K562 (cell line): ENCODE results near the gene SERPIND1. TPM values are rescaled to one million over a fixed set of nuclear protein-coding genes. Genes with fewer than 3 reads are reported as not detected.

Source experiments
- CC2D1A ChIP-seq: fragments of 450-650 bp; IDR thresholded peaks from 2 replicates; pipeline ENCODE4 v1.6.1; 2017; ENCODE audit warnings: mild to moderate bottlenecking
- CHCHD3 ChIP-seq: fragments of 250-450 bp; sonication (Bioruptor Pico); IDR thresholded peaks from 2 replicates; pipeline ENCODE4 v2.1.2; 2022; ENCODE audit warnings: mild to moderate bottlenecking
- CHD4 ChIP-seq: fragments of 200-600 bp; sonication (generic); IDR thresholded peaks from 3 replicates; pipeline ENCODE4 v1.6.1; 2012; ENCODE audit warnings: low read depth, mild to moderate bottlenecking, mixed read lengths, low read length, inconsistent platforms; ENCODE audit not compliant: insufficient read depth, insufficient replicate concordance, poor library complexity, severe bottlenecking
- DPF2 ChIP-seq: fragments of 450-650 bp; IDR thresholded peaks from 2 replicates; pipeline ENCODE4 v1.6.1; 2016
- EGR1 ChIP-seq: fragments of 450-650 bp; conservative IDR thresholded peaks from 2 replicates; pipeline ENCODE4 v1.6.1; 2017; ENCODE audit warnings: mild to moderate bottlenecking
- FOXP1 ChIP-seq: sonication (generic); formaldehyde crosslinking; IDR thresholded peaks from 2 replicates; pipeline ENCODE4 v1.8.0; 2022; ENCODE audit warnings: mild to moderate bottlenecking, missing genetic modification reagents
- HIVEP1 ChIP-seq: fragments of 250-450 bp; sonication (Bioruptor Pico); IDR thresholded peaks from 2 replicates; pipeline ENCODE4 v1.4.0; 2020; ENCODE audit warnings: mild to moderate bottlenecking
- KLF10 ChIP-seq: fragments of 250-450 bp; sonication (Bioruptor Pico); IDR thresholded peaks from 2 replicates; pipeline ENCODE4 v1.6.1; 2021; ENCODE audit warnings: matching md5 sums
- MED1 ChIP-seq: sonication (generic); formaldehyde crosslinking; IDR thresholded peaks from 2 replicates; pipeline ENCODE4 v1.8.1; 2023; ENCODE audit warnings: missing genetic modification reagents, borderline replicate concordance
- NBN ChIP-seq: fragments of 450-650 bp; IDR thresholded peaks from 2 replicates; pipeline ENCODE4 v1.6.1; 2016; ENCODE audit warnings: low read depth, mild to moderate bottlenecking
- POLR3A ChIP-seq: IDR thresholded peaks from 2 replicates; pipeline ENCODE4 v1.6.1; 2011; ENCODE audit warnings: borderline replicate concordance, mild to moderate bottlenecking, moderate library complexity; ENCODE audit not compliant: insufficient read length, insufficient read depth; ENCODE audit errors: extremely low read depth
- PREB ChIP-seq: sonication (generic); formaldehyde crosslinking; IDR thresholded peaks from 2 replicates; pipeline ENCODE4 v1.8.1; 2023; ENCODE audit warnings: mild to moderate bottlenecking, missing genetic modification reagents
- PRPF4 ChIP-seq: fragments of 200-400 bp; formaldehyde crosslinking; IDR thresholded peaks from one replicate; pipeline ENCODE4 v1.6.1; 2017; ENCODE audit warnings: low read length, low read depth, mild to moderate bottlenecking; ENCODE audit not compliant: insufficient read depth, poor library complexity, severe bottlenecking
- PYGO2 ChIP-seq: fragments of 450-650 bp; IDR thresholded peaks from 2 replicates; pipeline ENCODE4 v1.6.1; 2016; ENCODE audit warnings: mild to moderate bottlenecking, missing genetic modification characterization, moderate library complexity, missing compliant biosample characterization
- RCOR1 ChIP-seq, 2 experiments: IDR thresholded peaks; 2 replicates each; pipeline ENCODE4 v1.6.1; 2012; ENCODE audit warnings: low read depth in 2 of 2, low read length in 2 of 2, borderline replicate concordance in 1 of 2, improper control_type of control experiment in 1 of 2
- SP2 ChIP-seq: IDR thresholded peaks from 2 replicates; pipeline ENCODE4 v1.6.1; 2011; ENCODE audit warnings: mild to moderate bottlenecking, low read depth, low read length, moderate library complexity; ENCODE audit not compliant: poor library complexity, severe bottlenecking; ENCODE audit errors: extremely low read depth
- TRIM25 ChIP-seq: fragments of 450-650 bp; IDR thresholded peaks from 2 replicates; pipeline ENCODE4 v1.7.0; 2016; ENCODE audit warnings: borderline replicate concordance
- U2AF1 ChIP-seq: fragments of 200-400 bp; formaldehyde crosslinking; optimal IDR thresholded peaks from 2 replicates; pipeline ENCODE3; 2017; ENCODE audit warnings: mild to moderate bottlenecking, low read depth, low read length, moderate library complexity
- ZFP1 ChIP-seq: fragments of 450-650 bp; formaldehyde crosslinking; IDR thresholded peaks from 2 replicates; pipeline ENCODE4 v1.4.0; 2020; ENCODE audit warnings: mild to moderate bottlenecking, mixed read lengths
- ZNF140 ChIP-seq: fragments of 250-450 bp; sonication (Bioruptor Pico); IDR thresholded peaks from 2 replicates; pipeline ENCODE4 v1.8.0; 2021; ENCODE audit warnings: moderate library complexity, mild to moderate bottlenecking, inconsistent platforms
- ZNF311 ChIP-seq: fragments of 250-450 bp; sonication (Bioruptor Pico); IDR thresholded peaks from 2 replicates; pipeline ENCODE4 v1.4.0; 2020; ENCODE audit warnings: mild to moderate bottlenecking, moderate library complexity
- polyA plus RNA-seq, 8 experiments: library from polyadenylated mRNA; depleted of rRNA in 4 of 8; stranded (reverse) in 5 of 8; unstranded in 3 of 8; fragments of >200 nt; fragmentation: Nextera tagmentation in 2 of 8; fragmentation: Illumina TruSeq in 1 of 8; extraction: Ambion mirVana in 2 of 8; extraction: Trizol in 1 of 8; gene quantifications; 2 replicates each; pipeline versions ENCODE4 v1.2.1 to v1.2.3, GENCODE V29; 2011 to 2014; ENCODE audit warnings: inconsistent platforms in 1 of 8, missing spikeins in 1 of 8
- total RNA-seq, 7 experiments: library from RNA; depleted of rRNA in 6 of 7; stranded (reverse); fragments of >200 nt in 6 of 7; fragmentation: Illumina TruSeq in 2 of 7; extraction: Trizol in 2 of 7; gene quantifications; 2 replicates each; pipeline versions ENCODE4 v1.2.1 to v1.2.3, GENCODE V29; 2011 to 2021; ENCODE audit warnings: low replicate concordance in 1 of 7
- TF ChIP-seq, protein P1 (sequence below), 2 experiments: fragments of 250-450 bp in 1 of 2; fragments of 450-650 bp in 1 of 2; sonication (Bioruptor Pico) in 1 of 2; IDR thresholded peaks; 2 replicates each; pipeline versions ENCODE4 v1.6.1 to v1.8.0; 2016 to 2021; ENCODE audit warnings: mild to moderate bottlenecking in 2 of 2, moderate library complexity in 2 of 2, missing compliant biosample characterization in 1 of 2, missing genetic modification characterization in 1 of 2
- TF ChIP-seq, protein P2 (sequence below): fragments of 250-450 bp; sonication (Bioruptor Pico); IDR thresholded peaks from 2 replicates; pipeline ENCODE4 v1.5.0; 2021; ENCODE audit warnings: mild to moderate bottlenecking, borderline replicate concordance

The SERPIND1 gene
- total and polyA plus RNA-seq, 9 of the 15 experiments (the other 6 are each of a cell fraction or from before 2014, with no cell fraction given), result 0.04 to 0.11 (median 0.09) TPM; not detected in 6

- TF ChIP-seq MED1 (CRISPR knock-in tag) (no peak), NBN (no peak), PYGO2 (tag) (no peak), HIVEP1 (CRISPR knock-in tag) (no peak), TRIM25 (0 out of 2 replicates have a peak, but pooled peaks have one; percentile 59), EGR1 (no peak), ZNF140 (no peak), POLR3A (no peak), PRPF4 (no peak), RCOR1 (IDR thresholded peaks at IDR 0.05; ENCODE audit: borderline replicate concordance in 1 of 2, low read depth in 2 of 2, low read length in 2 of 2) (no peak), CHD4 (no peak), CC2D1A (no peak), KLF10 (CRISPR knock-in tag) (no peak), ZNF311 (CRISPR knock-in tag) (no peak), CHCHD3 (CRISPR knock-in tag) (no peak), FOXP1 (CRISPR knock-in tag) (no peak), DPF2 (no peak), U2AF1 (no peak), SP2 (no peak), ZFP1 (no peak), PREB (no peak)
- TF ChIP-seq, protein P1, sequence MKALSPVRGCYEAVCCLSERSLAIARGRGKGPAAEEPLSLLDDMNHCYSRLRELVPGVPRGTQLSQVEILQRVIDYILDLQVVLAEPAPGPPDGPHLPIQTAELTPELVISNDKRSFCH (CRISPR knock-in tag; IDR thresholded peaks at IDR 0.05), result no peak
- TF ChIP-seq, protein P1 (tag; IDR thresholded peaks at IDR 0.05), result peak; percentile 51; the same call in 1 of the 2 replicates
- TF ChIP-seq, protein P2, sequence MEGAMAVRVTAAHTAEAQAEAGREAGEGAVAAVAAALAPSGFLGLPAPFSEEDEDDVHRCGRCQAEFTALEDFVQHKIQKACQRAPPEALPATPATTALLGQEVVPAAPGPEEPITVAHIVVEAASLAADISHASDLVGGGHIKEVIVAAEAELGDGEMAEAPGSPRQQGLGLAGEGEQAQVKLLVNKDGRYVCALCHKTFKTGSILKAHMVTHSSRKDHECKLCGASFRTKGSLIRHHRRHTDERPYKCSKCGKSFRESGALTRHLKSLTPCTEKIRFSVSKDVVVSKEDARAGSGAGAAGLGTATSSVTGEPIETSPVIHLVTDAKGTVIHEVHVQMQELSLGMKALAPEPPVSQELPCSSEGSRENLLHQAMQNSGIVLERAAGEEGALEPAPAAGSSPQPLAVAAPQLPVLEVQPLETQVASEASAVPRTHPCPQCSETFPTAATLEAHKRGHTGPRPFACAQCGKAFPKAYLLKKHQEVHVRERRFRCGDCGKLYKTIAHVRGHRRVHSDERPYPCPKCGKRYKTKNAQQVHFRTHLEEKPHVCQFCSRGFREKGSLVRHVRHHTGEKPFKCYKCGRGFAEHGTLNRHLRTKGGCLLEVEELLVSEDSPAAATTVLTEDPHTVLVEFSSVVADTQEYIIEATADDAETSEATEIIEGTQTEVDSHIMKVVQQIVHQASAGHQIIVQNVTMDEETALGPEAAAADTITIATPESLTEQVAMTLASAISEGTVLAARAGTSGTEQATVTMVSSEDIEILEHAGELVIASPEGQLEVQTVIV (CRISPR knock-in tag), result no peak
Observed at GRCh38 chr22:20815477-20816050, 41.7 kb downstream of the SERPIND1 start (continued).
